Astrocyte (in vitro differentiated cells and primary cell): ENCODE results near the gene TROAP.

Experiments
- EZH2 ChIP-seq: IDR thresholded peaks from 2 replicates; pipeline ENCODE4 v1.6.1; 2012; ENCODE audit warnings: mild to moderate bottlenecking, low read length, inconsistent platforms; ENCODE audit not compliant: insufficient read depth
- TF ChIP-seq, protein P1 (sequence below): IDR thresholded peaks from 2 replicates; pipeline ENCODE4 v1.5.1; 2011; ENCODE audit warnings: low read depth, mild to moderate bottlenecking, inconsistent platforms, low read length, moderate library complexity; ENCODE audit not compliant: insufficient read depth

DNA sequence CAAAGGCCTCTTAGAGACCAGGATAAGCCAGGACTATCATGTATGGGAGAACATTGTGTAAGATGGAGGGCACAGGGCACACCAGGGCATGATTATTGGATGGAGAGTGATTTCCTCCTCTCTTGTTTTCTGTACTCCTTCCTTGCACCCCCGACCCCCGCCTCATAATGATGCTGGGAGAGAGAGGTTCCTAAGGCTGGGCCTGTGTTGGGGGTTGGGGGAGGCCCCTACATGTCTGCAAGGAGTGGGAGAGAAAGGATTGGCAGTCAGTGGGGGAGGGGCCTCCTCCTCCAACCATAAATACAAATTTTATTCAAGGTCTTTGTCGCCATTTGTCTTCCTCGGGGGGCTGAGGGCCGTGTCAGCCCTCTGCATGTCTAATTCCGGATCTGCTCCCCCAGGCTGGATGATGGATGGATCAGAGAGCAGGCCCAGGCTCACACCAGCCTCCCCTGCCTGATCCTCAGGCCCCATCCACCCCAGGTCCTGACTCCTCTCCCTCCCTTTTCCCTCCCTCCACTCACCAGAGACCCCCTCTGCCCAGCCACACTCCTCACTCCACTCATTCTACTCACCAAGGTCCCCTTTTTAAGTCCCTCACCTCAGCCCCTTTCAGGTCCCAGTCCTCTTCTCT lies 15.9 kb downstream of the TROAP start:
- TF ChIP-seq, protein P1, sequence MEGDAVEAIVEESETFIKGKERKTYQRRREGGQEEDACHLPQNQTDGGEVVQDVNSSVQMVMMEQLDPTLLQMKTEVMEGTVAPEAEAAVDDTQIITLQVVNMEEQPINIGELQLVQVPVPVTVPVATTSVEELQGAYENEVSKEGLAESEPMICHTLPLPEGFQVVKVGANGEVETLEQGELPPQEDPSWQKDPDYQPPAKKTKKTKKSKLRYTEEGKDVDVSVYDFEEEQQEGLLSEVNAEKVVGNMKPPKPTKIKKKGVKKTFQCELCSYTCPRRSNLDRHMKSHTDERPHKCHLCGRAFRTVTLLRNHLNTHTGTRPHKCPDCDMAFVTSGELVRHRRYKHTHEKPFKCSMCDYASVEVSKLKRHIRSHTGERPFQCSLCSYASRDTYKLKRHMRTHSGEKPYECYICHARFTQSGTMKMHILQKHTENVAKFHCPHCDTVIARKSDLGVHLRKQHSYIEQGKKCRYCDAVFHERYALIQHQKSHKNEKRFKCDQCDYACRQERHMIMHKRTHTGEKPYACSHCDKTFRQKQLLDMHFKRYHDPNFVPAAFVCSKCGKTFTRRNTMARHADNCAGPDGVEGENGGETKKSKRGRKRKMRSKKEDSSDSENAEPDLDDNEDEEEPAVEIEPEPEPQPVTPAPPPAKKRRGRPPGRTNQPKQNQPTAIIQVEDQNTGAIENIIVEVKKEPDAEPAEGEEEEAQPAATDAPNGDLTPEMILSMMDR = no peak
- TF ChIP-seq EZH2 = no peak
